ENCODE data around the gene NDUFA5. TPM values are rescaled to one million over a fixed set of nuclear protein-coding genes. Genes with fewer than 3 reads are reported as not detected.
"Not testable (repeated sequence)": the region's sequence is repeated elsewhere in the genome, so short reads cannot be mapped to it uniquely, and the experiment has no call there.

NDUFA5 gene
- total RNA-seq, 1 experiment from 2014 or later: 77.0 TPM

GRCh38 chr7:123553159-123553558, 4.5 kb downstream of the NDUFA5 start:
- no peak overlapping the region for H3K4me3 Mint-ChIP-seq
- POLR2A ChIA-PET: no interaction called here
- no peaks in the 10 kb centered on the region for H3K27me3 Mint-ChIP-seq (ENCODE audit: low read depth)
- ATAC-seq: no peak
- CTCF ChIA-PET: interaction anchor here (1.5 kb wide), 1 partner anchor 71 kb away, joined by 3 read pairs; no protein-coding TSS in a partner anchor
- peaks cover 4% of the 10 kb centered on the region; the same call in 1 of the 2 replicates for H3K9me3 Mint-ChIP-seq
- no peaks in the 10 kb centered on the region; the same call in 1 of the 2 replicates for H3K4me1 Mint-ChIP-seq
- TF ChIP-seq ATF3 (CRISPR knock-in tag; conservative IDR thresholded peaks at IDR 0.05): no peak
- TF ChIP-seq, protein P1, sequence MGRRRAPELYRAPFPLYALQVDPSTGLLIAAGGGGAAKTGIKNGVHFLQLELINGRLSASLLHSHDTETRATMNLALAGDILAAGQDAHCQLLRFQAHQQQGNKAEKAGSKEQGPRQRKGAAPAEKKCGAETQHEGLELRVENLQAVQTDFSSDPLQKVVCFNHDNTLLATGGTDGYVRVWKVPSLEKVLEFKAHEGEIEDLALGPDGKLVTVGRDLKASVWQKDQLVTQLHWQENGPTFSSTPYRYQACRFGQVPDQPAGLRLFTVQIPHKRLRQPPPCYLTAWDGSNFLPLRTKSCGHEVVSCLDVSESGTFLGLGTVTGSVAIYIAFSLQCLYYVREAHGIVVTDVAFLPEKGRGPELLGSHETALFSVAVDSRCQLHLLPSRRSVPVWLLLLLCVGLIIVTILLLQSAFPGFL (CRISPR knock-in tag; IDR thresholded peaks at IDR 0.05; ENCODE audit: borderline replicate concordance): no peak
- TF ChIP-seq OVOL2 (CRISPR knock-in tag; IDR thresholded peaks at IDR 0.05; ENCODE audit: borderline replicate concordance): no peak
- no peak for TF ChIP-seq CREB1 (CRISPR knock-in tag; IDR thresholded peaks at IDR 0.05)
- no peak for TF ChIP-seq ZNF281 (CRISPR knock-in tag; IDR thresholded peaks at IDR 0.05)
- TF ChIP-seq, protein P2, sequence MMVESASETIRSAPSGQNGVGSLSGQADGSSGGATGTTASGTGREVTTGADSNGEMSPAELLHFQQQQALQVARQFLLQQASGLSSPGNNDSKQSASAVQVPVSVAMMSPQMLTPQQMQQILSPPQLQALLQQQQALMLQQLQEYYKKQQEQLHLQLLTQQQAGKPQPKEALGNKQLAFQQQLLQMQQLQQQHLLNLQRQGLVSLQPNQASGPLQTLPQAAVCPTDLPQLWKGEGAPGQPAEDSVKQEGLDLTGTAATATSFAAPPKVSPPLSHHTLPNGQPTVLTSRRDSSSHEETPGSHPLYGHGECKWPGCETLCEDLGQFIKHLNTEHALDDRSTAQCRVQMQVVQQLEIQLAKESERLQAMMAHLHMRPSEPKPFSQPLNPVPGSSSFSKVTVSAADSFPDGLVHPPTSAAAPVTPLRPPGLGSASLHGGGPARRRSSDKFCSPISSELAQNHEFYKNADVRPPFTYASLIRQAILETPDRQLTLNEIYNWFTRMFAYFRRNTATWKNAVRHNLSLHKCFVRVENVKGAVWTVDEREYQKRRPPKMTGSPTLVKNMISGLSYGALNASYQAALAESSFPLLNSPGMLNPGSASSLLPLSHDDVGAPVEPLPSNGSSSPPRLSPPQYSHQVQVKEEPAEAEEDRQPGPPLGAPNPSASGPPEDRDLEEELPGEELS (CRISPR knock-in tag; IDR thresholded peaks at IDR 0.05): no peak
- TF ChIP-seq GRHL2 (CRISPR knock-in tag; IDR thresholded peaks at IDR 0.05; ENCODE audit: insufficient replicate concordance, severe bottlenecking): no peak
- no peak for TF ChIP-seq MYBL2 (CRISPR knock-in tag; IDR thresholded peaks at IDR 0.05)
- no peak for TF ChIP-seq ZNF232 (CRISPR knock-in tag; IDR thresholded peaks at IDR 0.05)
- TF ChIP-seq, protein P3, sequence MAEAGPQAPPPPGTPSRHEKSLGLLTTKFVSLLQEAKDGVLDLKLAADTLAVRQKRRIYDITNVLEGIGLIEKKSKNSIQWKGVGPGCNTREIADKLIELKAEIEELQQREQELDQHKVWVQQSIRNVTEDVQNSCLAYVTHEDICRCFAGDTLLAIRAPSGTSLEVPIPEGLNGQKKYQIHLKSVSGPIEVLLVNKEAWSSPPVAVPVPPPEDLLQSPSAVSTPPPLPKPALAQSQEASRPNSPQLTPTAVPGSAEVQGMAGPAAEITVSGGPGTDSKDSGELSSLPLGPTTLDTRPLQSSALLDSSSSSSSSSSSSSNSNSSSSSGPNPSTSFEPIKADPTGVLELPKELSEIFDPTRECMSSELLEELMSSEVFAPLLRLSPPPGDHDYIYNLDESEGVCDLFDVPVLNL (CRISPR knock-in tag; IDR thresholded peaks at IDR 0.05; ENCODE audit: borderline replicate concordance, low read depth): no peak
- no peak for TF ChIP-seq SMAD3 (CRISPR knock-in tag; IDR thresholded peaks at IDR 0.05; ENCODE audit: borderline replicate concordance)
- TF ChIP-seq ZNF219 (CRISPR knock-in tag; IDR thresholded peaks at IDR 0.05; ENCODE audit: borderline replicate concordance): no peak
- no peak for TF ChIP-seq ZNF671 (CRISPR knock-in tag; IDR thresholded peaks at IDR 0.05)
- TF ChIP-seq ELF4 (CRISPR knock-in tag; IDR thresholded peaks at IDR 0.05; ENCODE audit: low read depth): no peak
- TF ChIP-seq IRF1 (CRISPR knock-in tag; IDR thresholded peaks at IDR 0.05): no peak
- TF ChIP-seq NFATC4 (CRISPR knock-in tag; IDR thresholded peaks at IDR 0.05): no peak
- no peak for TF ChIP-seq CBFB (CRISPR knock-in tag; IDR thresholded peaks at IDR 0.05; ENCODE audit: low read depth)
- TF ChIP-seq EMX1 (CRISPR knock-in tag; IDR thresholded peaks at IDR 0.05): no peak
- no peak for DNase-seq (ENCODE audit: low spot score)
- H3K36me3 Mint-ChIP-seq: peaks cover 28% of the 10 kb centered on the region
- no peak overlapping the region for H3K27ac Mint-ChIP-seq

GRCh38 chr7:123552641-123553040, 5.0 kb downstream of the NDUFA5 start:
- Mint-ChIP-seq H3K36me3 (peaks cover 28% of the 10 kb centered on the region), H3K27ac (no peak overlapping the region), H3K4me3 (no peak overlapping the region), H3K27me3 (ENCODE audit: low read depth) (no peaks in the 10 kb centered on the region), H3K9me3 (peaks cover 4% of the 10 kb centered on the region; the same call in 1 of the 2 replicates), H3K4me1 (no peaks in the 10 kb centered on the region)
- POLR2A ChIA-PET: no interaction called here
- ATAC-seq (no peak), DNase-seq (ENCODE audit: low spot score) (no peak)
- no peak for TF ChIP-seq TP53 (CRISPR knock-in tag; IDR thresholded peaks at IDR 0.05)
- no peak for TF ChIP-seq MXD4 (CRISPR knock-in tag; IDR thresholded peaks at IDR 0.05; ENCODE audit: borderline replicate concordance)
- CTCF ChIA-PET: interaction anchor here (1.5 kb wide), 1 partner anchor 72 kb away, joined by 3 read pairs; no protein-coding TSS in a partner anchor

DNA sequence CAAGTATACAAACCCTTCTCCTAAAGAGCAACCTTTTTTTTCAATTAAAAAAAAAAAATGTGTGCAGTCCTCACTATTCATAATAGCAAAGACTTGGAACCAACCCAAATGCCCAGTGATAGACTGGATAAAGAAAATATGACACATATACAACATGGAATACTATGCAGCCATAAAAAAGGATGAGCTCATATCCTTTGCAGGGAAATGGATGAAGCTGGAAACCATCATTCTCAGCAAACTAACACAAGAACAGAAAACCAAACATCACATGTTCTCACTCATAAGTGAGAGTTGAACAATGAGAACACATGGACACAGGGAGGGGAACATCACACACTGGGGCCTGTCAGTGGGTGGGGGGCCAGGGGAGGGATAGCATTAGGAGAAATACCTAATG, 5.5 kb downstream of the NDUFA5 start:
- CTCF ChIA-PET: interaction anchor here (1.5 kb wide), 1 partner anchor 72 kb away, joined by 3 read pairs; no protein-coding TSS in a partner anchor
- ATAC-seq; H3K9me3 Mint-ChIP-seq; H3K4me3 Mint-ChIP-seq; H3K27me3 Mint-ChIP-seq (ENCODE audit: low read depth); H3K27ac Mint-ChIP-seq; H3K4me1 Mint-ChIP-seq; DNase-seq (ENCODE audit: low spot score); POLR2A ChIA-PET: not testable (repeated sequence)
- H3K36me3 Mint-ChIP-seq: peaks cover 28% of the 10 kb centered on the region
